ENCODE results near the gene FIG4.
"Not testable (repeated sequence)": the region's sequence is repeated elsewhere in the genome, so short reads cannot be mapped to it uniquely, and the experiment has no call there.

Gene FIG4

DNA sequence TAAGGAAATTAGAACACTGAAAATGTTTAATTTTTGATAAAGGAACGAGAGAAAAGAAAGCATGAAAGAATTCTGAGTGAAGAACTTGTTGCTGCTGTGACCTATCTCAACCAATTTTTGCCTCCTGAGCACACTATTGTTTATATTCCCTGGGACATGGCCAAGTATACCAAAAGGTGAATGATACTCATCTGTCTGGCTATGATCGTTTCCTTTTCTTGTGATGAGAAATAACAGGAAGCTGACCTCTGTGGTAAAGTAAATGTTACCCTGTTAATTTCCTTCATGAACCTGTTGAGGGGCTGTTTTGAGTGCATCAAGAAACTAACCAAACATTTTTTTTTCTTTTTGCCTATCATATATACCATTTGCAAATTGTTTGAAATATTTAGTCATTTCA is 69.1 kb downstream of the FIG4 start:
- DNase-seq (ENCODE audit: low spot score): no peak

DNA sequence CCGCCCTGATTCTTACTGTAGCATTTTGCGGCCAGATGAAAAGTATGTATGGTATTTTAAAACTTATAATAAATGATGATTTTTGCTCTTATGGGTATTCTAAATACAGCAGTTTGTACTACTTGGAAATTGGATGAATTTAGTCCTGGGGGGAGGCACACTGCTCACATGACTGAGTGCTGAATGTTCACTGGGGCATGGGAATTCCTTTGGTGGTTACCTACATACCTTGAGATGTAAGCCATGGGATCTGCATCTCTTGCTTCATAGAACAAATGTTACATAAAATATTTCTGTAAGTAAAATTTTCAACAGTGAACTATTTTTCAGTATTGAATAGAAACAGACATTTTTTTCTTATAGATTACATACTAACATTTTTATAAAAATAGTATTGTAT is 71.1 kb downstream of the FIG4 start:
- DNase-seq (ENCODE audit: low spot score): no peak

GRCh38 chr6:109762769-109763441 is 71.8 kb downstream of the FIG4 start:
- no peak for DNase-seq (ENCODE audit: low spot score)

GRCh38 chr6:109766167-109766566 is 75.1 kb downstream of the FIG4 start:
- no peak for DNase-seq (ENCODE audit: low spot score)

DNA sequence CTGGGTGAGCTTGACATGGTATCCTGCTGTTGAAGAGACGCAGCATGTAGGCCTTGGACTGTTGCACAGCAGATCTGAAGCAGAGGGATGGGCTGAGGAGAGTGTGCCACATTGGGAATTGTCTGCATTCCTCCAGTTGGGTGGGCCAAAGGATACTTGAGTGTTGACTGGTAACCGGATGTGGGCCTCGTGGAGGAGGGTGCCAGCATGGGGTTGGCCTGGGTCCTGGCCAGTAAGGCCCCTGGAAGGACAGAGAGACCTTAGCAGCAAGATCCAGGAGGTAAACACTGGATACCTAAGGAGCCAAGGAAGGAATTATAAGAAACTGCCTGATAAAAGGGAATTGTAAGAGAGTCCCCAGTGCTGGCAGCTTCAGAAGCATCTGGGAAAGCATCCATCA is 76.9 kb downstream of the FIG4 start:
- DNase-seq (ENCODE audit: low spot score): no peak

DNA sequence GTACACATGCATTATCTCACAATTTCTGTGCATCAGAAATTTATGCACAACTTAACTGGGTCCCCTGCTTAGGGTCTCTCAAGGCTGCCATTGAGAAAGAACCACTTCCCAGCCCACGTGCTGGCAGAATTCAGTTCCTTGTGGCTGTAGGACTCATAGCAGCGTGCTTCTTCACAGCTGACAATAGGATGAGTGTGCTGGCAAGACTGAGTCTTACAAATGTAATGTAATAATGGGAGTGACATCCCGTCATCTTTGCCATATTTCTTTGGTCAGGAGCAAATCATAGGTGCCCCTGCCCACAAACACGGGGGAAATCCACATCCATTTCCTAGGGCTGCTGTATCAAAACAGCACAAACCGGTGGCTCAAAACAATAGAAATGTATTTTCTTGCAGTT is 77.4 kb downstream of the FIG4 start:
- DNase-seq (ENCODE audit: low spot score): no peak

DNA sequence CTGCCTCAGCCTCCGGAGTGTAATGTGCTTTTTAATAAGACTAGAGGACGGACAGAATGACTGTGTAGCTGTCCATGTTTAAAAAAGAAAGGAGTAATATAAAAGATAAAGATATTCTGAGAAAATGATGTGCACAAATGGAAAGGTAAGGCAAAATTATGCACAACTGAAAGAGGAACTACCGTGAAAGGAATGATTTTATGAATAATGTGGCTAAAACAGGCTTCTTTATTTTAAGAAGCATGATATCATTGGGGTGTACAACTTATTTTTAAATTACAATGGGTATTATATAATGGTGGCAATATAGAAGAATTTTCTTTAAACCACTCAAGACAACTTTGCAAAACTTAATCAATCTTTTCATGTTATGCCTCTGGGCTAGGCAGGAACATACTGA is 78.1 kb downstream of the FIG4 start:
- no peak for DNase-seq (ENCODE audit: low spot score)

- DNase-seq (ENCODE audit: low spot score): no peak
Observed at GRCh38 chr6:109770047-109770446, 79.0 kb downstream of the FIG4 start.

GRCh38 chr6:109770779-109771178 is 79.7 kb downstream of the FIG4 start:
- no peak for DNase-seq (ENCODE audit: low spot score)

DNA sequence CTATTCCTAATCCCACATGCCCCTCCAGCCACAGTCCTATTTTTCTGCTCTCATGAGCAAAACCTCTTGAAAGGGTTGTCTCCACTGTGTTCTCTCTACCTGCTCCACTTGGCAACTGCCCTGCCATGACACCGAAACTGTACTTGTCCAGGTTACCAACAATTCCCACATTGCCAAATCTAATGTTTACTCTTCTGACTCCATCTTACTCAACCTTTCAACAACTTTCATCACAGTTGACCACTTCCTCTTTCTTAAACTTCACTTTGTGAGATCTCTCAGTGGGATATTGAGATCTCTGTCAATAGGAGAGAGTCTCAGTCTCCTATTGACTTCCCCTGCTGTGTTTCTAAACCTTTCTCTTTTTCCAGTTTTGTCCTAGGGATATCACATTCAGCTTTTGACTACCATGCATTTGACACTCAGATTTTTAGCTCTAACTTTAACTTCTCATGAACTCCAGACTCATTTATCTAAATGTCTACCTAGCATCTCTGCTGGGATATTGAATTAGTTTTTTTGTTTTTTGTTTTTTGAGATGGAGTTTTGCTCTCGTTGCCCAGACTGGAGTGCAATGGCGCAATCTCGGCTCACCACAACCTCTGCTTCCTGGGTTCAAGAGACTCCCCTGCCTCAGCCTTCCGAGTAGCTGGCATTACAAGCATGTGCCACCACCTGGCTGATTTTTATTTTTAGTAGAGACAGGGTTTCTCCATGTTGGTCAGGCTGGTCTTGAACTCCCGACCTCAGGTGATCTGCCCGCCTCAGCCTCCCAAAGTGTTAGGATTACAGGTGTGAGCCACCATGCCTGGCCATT is 81.1 kb downstream of the FIG4 start:
- not testable (repeated sequence) for DNase-seq (ENCODE audit: low spot score)

DNA sequence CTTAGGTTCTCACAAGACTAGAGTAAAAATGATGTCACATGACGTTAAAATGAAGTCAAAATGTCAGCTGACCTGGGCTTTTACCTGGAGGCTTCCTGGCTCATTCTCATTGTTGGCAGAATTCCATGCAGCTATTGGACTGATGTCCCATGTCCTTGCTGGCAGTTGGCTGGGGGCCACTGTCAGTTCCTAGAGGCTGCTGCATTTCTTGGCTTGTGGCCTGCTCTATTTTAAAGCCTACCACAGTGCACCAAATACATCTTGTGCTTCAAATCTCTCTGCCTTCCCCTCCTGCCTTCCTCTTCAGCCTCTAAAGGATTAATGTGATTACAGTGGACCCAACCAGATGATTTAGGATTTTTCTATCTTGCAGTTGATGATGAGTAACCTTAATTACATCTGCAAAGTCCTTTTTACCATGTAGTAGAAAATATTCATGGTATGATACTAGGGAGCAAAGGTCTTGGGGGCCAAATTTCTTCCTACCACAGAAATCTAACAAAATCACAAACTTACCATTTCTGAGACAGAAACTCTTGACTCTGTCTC is 81.9 kb downstream of the FIG4 start:
- DNase-seq (ENCODE audit: low spot score): no peak

- no peak for DNase-seq (ENCODE audit: low spot score)
Observed at GRCh38 chr6:109781001-109781400, 89.9 kb downstream of the FIG4 start.

GRCh38 chr6:109782491-109782999 is 91.4 kb downstream of the FIG4 start:
- DNase-seq (ENCODE audit: low spot score): no peak

DNA sequence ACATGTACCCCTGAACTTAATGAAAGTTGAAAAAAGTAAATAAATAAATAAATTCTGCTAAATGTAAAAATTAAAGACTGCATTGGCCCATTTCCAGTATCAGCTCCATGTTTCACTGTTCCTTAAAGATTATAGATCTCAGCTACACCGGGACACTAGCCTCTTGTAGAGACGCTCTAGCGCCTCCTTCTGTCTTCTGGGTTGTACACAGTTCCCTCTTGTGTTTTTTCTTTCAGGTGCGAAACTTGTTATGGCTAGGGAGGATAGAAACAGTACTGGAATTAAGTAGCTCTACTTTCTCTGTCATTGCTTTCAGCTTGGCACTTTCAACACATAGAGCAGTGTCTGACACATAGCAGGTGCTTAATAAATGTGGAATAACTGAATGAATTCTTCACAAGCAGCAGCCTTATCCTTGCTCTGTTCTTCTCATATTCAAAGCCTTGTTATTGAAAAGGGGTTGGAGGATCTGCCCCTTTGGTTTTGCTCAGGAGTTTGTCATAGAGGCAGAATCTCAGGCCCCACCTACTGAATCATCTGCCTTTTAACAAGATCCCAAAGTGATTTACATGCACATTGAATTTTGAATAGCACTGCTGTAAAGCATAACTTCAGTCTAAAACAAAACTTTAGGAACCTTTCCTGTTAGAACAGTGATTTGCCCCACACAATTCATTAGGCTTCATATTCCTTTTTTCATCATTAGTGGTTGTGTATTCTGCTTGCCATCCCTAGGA is 92.3 kb downstream of the FIG4 start:
- no peak for DNase-seq (ENCODE audit: low spot score)

DNA sequence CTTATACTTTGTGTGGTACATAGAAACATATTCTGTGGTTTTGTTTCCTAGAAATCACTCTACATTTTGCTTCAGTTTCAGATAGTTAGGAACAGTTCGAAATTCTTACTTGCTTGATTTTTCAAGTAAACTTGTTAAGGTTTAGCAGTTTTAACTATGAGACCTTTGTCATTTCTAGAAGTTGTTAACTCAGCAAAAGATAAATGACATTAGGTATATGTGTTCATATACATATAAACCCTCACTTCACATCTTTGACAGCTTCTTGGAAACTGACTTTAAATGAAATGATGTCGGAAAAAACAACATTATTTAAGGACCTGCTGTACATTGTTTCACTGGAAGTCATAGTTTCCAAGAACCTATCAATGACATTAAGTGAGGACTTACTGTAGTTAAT is 96.2 kb downstream of the FIG4 start:
- DNase-seq (ENCODE audit: low spot score): no peak

DNA sequence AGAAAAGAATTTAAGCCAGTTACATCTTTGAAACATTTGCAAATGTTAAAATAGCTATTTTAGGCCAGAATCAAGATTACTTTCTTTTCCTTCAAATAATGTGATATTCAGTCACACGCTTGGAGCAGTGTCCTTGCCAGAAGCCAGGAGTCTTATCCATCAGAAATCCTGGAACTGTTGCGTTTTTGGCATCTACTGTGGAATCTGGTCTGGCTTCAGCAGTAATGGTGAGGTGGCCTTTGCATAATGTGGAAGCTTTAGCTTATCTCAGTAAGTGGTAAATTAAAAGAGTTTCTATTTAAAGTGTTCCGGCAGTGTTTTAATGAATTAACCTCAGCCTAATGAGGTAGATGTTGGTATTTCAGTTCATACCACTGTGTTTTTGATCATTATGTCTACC is 97.6 kb downstream of the FIG4 start:
- no peak for DNase-seq (ENCODE audit: low spot score)

DNA sequence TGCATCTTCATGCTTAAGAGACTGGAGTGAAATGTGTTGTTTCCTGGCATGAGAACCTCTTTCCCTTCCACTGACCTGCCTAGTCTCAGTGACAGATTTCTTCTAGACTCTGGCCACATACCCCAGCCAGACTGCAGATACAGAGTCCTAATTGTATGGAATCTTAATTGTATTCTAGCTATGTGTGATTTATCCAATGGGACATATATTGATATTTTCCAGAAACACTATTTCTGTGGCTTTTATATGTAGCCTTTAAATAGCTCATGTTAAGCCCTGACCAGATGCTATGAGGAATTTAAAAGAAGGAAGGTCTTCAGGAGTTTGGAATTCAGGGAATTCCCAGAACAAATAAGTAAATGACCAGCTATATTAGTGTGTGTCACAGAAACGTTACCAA is 99.0 kb downstream of the FIG4 start:
- DNase-seq (ENCODE audit: low spot score): no peak

- peak; percentile 39 for DNase-seq (ENCODE audit: low spot score)
Observed at GRCh38 chr6:109791301-109791700, 100.2 kb downstream of the FIG4 start.

GRCh38 chr6:109793021-109793420 is 101.9 kb downstream of the FIG4 start:
- DNase-seq (ENCODE audit: low spot score): no peak

DNA sequence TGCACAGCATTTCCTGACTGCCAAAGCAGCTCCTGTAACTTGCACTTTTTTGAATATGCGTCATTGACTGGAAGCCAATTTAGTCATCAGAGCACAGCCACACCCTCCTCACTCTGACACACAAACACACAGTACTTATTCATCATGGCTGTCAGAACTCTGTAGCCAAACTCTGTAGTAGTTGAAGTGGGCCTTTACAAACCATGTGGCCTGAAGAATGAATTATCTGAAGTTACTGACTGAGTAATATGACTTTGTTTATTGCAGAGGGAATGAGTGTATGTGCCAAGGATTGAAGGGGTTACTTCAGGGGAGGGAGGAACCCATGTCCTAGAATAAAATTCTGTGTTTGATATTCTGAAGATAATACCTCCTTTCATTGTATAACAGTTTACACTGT is 102.7 kb downstream of the FIG4 start:
- peak; percentile 31 for DNase-seq (ENCODE audit: low spot score)

DNA sequence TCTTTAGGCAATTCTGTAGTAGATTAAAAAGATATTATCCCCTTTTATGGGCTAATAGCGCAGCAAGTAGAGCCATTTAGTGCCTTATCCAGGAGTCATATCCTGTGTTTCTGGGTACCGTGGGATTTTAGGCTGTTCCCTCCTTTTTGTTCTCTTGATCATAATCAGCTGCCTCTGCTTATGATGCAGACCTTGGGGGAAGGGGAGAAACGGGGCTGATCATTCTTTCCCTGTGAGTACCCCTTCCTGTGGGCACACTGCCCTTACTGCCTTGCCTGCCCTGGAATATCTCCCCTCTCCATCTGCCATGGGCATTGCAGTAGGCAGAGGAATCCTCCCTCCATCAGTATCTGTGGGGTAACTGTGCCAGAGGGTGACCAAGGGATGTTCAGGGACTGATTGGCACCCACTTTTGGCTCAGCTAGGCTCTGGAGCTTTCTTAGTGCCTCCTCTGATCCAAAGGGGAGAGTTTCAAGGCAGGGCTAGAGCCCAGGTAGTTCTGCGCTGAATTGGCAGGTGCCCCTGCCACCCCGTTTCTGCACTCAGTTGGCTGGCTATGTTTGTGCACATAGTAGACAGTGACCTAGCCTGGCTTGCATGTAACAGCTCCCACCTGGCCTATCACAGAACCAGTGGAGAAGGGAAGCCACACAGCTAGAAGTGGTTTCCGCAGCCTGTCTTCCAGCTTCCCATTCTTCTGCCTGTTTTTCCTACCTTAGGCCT is 103.3 kb downstream of the FIG4 start:
- no peak for DNase-seq (ENCODE audit: low spot score)
